HG02884 (cell line): ENCODE results near the gene RAB7A.

Source experiments
- ATAC-seq: cut with Tn5 transposase; IDR thresholded peaks from one replicate; pipeline ENCODE4 v1.9.1; 2021; ENCODE audit warnings: mild to moderate bottlenecking, moderate library complexity; ENCODE audit not compliant: unreplicated experiment

Gene RAB7A

GRCh38 chr3:128786434-128787020 is 60.5 kb downstream of the RAB7A start:
- ATAC-seq, result no peak

GRCh38 chr3:128787256-128788253 is 61.6 kb downstream of the RAB7A start:
- no peak for ATAC-seq

- ATAC-seq, result no peak
Observed at GRCh38 chr3:128788268-128788869, 62.4 kb downstream of the RAB7A start.

- ATAC-seq, result no peak
Observed at GRCh38 chr3:128794067-128794768, 68.2 kb downstream of the RAB7A start.

GRCh38 chr3:128794770-128795649 is 69.0 kb downstream of the RAB7A start:
- ATAC-seq, result no peak

GRCh38 chr3:128799653-128800052 is 73.7 kb downstream of the RAB7A start:
- no peak for ATAC-seq

GRCh38 chr3:128800241-128801187 is 74.5 kb downstream of the RAB7A start:
- ATAC-seq, result no peak

- ATAC-seq, result no peak
Observed at GRCh38 chr3:128801779-128802380, 75.9 kb downstream of the RAB7A start.

- no peak for ATAC-seq
Observed at GRCh38 chr3:128803307-128803706, 77.3 kb downstream of the RAB7A start.

- peak; percentile 82 for ATAC-seq
Observed at GRCh38 chr3:128804017-128804810, 78.2 kb downstream of the RAB7A start.

- ATAC-seq, result no peak
Observed at GRCh38 chr3:128804811-128805155, 78.8 kb downstream of the RAB7A start.

- ATAC-seq, result no peak
Observed at GRCh38 chr3:128805772-128806171, 79.8 kb downstream of the RAB7A start.

- no peak for ATAC-seq
Observed at GRCh38 chr3:128806588-128806987, 80.6 kb downstream of the RAB7A start.

- no peak for ATAC-seq
Observed at GRCh38 chr3:128807186-128807830, 81.3 kb downstream of the RAB7A start.

- ATAC-seq, result no peak
Observed at GRCh38 chr3:128808672-128809071, 82.7 kb downstream of the RAB7A start.

GRCh38 chr3:128813097-128813496 is 87.1 kb downstream of the RAB7A start:
- no peak for ATAC-seq

GRCh38 chr3:128814060-128814459 is 88.1 kb downstream of the RAB7A start:
- ATAC-seq, result no peak
